GM15510 (cell line): ENCODE measurements around the gene KCNJ15.

Source experiments
- POLR2A ChIP-seq: IDR thresholded peaks from 3 replicates; pipeline ENCODE4 v1.6.1; 2011; ENCODE audit warnings: borderline replicate concordance; ENCODE audit not compliant: insufficient read length; ENCODE audit errors: extremely low read depth

Gene KCNJ15

GRCh38 chr21:38256599-38257302 lies at the start of gene KCNJ15:
KCNJ15 (plus strand) TSS chr21:38256991; CDS start chr21:38299262, 42,271 bp downstream.
- no peak for TF ChIP-seq POLR2A

GRCh38 chr21:38208118-38208517 lies 48.7 kb upstream of the KCNJ15 start:
- no peak for TF ChIP-seq POLR2A

- no peak for TF ChIP-seq POLR2A
Measured at GRCh38 chr21:38211321-38211720, 45.5 kb upstream of the KCNJ15 start.

- TF ChIP-seq POLR2A = no peak
Measured at GRCh38 chr21:38212706-38213105, 44.1 kb upstream of the KCNJ15 start.

- TF ChIP-seq POLR2A = no peak
Measured at GRCh38 chr21:38219049-38219628, 37.7 kb upstream of the KCNJ15 start.

- no peak for TF ChIP-seq POLR2A
Measured at GRCh38 chr21:38220270-38220737, 36.5 kb upstream of the KCNJ15 start.

- no peak for TF ChIP-seq POLR2A
Measured at GRCh38 chr21:38221594-38221993, 35.2 kb upstream of the KCNJ15 start.

GRCh38 chr21:38223893-38224540 lies 32.8 kb upstream of the KCNJ15 start:
- no peak for TF ChIP-seq POLR2A

GRCh38 chr21:38227401-38227800 lies 29.4 kb upstream of the KCNJ15 start:
- TF ChIP-seq POLR2A = no peak

- TF ChIP-seq POLR2A = no peak
Measured at GRCh38 chr21:38228115-38228514, 28.7 kb upstream of the KCNJ15 start.

GRCh38 chr21:38228537-38228936 lies 28.3 kb upstream of the KCNJ15 start:
- no peak for TF ChIP-seq POLR2A

GRCh38 chr21:38229260-38229877 lies 27.4 kb upstream of the KCNJ15 start:
- no peak for TF ChIP-seq POLR2A

- no peak for TF ChIP-seq POLR2A
Measured at GRCh38 chr21:38234395-38235142, 22.2 kb upstream of the KCNJ15 start.

GRCh38 chr21:38236232-38236631 lies 20.6 kb upstream of the KCNJ15 start:
- TF ChIP-seq POLR2A = no peak
